NCI-H510A (cell line): Measurements from ENCODE around the gene RTN4.
"Not testable (repeated sequence)": the region's sequence is repeated elsewhere in the genome, so short reads cannot be mapped to it uniquely, and the experiment has no call there.

Source experiments
- DNase-seq: peaks from one replicate; lab custom pipeline; 2025; lab: John Stamatoyannopoulos, UW

The RTN4 gene, protein sequence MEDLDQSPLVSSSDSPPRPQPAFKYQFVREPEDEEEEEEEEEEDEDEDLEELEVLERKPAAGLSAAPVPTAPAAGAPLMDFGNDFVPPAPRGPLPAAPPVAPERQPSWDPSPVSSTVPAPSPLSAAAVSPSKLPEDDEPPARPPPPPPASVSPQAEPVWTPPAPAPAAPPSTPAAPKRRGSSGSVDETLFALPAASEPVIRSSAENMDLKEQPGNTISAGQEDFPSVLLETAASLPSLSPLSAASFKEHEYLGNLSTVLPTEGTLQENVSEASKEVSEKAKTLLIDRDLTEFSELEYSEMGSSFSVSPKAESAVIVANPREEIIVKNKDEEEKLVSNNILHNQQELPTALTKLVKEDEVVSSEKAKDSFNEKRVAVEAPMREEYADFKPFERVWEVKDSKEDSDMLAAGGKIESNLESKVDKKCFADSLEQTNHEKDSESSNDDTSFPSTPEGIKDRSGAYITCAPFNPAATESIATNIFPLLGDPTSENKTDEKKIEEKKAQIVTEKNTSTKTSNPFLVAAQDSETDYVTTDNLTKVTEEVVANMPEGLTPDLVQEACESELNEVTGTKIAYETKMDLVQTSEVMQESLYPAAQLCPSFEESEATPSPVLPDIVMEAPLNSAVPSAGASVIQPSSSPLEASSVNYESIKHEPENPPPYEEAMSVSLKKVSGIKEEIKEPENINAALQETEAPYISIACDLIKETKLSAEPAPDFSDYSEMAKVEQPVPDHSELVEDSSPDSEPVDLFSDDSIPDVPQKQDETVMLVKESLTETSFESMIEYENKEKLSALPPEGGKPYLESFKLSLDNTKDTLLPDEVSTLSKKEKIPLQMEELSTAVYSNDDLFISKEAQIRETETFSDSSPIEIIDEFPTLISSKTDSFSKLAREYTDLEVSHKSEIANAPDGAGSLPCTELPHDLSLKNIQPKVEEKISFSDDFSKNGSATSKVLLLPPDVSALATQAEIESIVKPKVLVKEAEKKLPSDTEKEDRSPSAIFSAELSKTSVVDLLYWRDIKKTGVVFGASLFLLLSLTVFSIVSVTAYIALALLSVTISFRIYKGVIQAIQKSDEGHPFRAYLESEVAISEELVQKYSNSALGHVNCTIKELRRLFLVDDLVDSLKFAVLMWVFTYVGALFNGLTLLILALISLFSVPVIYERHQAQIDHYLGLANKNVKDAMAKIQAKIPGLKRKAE

DNA sequence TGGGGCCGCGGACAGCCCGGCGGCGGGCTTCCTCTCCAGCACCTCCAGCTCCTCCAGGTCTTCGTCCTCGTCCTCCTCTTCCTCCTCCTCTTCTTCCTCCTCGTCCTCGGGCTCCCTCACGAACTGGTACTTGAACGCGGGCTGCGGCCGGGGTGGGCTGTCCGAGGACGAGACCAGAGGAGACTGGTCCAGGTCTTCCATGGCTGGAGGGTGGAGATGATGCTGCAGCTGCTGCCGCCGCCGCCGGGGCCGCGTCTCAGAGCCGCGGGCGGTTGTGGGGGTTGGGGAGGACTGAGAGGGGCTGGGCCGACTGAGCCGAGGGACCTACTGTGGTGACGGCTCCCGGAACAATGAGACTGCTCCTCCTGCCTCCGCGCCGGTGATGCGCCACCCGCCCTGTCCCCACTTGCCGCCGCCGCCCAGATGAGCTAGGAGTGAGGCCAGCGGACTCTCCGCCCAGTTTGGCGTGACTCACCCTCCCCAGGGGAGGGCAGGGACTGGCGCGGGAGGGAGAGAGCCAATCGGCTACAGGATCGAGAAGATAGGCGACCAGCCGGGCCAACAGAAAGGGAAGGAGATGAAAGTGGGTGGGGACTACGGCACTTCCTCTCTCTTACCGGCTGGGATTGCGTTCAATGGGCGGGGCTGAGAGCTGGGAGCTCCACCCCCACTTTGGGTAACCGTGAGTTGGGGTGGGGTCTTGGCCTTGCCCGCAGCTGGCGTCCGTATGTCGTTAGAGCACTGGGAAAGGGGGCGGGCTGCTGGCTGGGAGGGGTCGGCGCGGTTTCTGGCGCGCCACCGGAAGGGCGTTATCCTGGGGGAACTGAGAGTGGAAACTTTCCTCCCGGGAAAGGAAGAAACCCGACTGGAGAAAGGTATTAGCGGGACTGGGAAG, at the start of gene RTN4:
Gene RTN4 (minus strand): TSS at position 352 of the 895 bp plus-strand sequence. CDS start 151 bp downstream, at position 201.
- peak; percentile 96 for DNase-seq

DNA sequence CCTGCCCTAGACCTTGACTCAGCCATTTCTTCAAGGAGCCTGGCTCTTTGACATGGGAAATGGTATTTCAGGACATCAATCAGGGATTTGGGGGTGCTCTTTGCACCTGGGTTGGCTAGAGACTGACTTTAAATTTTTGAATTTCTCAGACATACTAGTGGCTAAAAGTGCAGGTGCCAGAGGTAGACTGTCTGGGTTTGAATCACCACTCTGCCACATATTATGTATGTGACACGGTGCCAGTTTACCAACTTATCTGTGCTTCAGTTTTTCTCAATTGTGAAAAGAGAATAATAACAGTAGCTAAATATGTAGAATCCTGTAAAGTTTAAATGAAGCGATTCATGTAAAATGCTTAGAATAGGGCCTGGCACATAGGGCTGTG, 49.2 kb upstream of the RTN4 start:
- no peak for DNase-seq

DNA sequence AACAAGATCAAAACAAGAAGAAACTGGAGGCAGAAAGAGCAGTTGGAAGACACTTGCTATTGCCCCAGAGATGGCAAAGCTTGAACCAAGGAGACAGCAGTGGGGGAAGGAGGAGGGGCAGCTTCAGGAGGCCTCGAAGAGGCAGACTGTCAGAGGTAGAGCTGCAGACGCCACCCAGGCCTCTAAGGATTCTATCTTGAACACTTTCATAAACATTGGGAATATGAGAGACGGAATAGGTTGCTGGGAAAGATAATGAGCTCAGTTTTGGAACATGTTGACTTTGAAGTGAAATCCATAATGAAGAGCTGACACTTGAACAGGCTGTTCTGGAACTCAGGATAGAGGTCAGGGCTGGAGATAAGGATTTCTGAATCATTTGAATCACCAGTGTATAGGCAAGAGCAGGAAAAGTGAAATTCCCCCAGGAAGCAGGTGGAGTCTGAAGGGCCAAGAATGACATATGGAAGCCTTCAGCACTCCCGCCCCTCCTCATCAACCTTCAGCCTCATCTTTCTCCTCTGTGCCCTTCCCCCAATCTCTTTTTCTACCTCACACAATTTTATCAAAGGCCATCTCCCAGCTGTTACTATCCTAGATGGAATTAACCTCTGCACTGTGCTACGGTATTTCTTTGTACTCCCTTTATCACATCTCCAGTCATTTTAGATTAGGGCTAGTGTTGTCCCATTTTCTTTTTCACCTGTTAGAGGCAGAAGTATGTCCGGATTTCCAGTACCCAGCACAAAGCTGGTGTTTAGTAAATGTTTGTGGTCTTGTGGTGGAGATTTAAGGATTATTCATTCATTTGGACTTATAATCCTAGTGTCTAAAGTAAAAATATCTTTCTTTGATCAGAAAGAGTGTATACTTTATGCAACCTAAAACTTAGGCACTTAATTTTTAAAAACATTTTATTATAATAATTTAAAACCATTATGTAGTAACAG, 47.5 kb upstream of the RTN4 start:
- no peak for DNase-seq

DNA sequence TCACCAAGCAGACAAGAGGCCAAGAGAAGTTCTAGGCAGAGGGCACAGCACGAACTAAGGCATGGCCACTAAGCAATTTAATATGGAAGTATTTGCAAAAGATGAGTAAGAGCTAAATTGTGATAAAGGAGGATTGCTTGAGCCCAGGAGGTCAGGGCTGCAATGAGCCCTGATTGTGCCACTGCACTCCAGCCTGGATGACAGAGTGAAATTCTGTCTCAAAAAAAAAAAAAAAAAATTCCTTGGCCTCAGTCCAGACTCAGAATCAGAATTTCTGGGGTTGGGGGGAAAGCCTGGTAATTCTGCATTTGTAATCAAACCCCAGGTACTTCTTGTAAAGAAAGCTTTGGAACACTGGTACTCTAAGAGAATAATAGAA, 46.8 kb upstream of the RTN4 start:
- no peak for DNase-seq

DNA sequence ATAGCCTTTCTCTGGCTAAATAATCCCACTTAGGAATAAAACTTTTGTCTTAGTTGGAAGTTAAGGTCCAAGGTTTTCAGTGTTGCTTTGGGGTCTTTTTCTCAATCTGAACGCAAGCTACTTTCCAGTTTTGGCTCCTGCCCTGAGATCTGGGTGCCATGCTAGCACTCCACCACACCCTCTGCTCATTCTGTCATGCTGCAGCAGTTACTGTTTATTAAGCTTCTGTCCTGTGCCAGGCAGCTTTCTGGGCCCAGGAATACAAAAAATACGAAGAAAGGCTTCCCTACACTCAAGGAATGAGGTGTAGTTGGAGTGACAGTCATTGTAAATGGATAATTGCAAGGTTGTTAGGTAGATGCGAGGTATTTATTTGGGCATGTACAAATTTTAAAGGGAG, 46.3 kb upstream of the RTN4 start:
- DNase-seq, result no peak

DNA sequence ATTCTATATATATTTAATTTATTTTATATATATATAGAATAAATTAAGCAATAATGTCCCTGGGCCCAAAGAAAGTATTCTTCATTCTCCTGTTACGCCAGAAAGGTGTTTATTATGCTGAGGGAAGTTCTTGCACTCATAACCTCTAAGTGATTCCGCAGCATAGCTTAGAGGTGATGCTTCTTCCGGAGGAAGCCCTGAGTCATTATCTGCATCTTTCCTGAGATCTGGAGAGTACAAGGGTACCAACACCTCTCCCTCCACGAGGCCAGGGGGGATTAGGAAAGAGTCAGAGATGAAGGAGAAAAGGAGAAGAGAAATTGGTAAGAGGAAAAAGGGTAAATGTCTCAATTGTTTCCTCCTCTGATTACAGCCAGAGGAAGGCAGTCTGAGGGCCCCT, 43.1 kb upstream of the RTN4 start:
- no peak for DNase-seq

DNA sequence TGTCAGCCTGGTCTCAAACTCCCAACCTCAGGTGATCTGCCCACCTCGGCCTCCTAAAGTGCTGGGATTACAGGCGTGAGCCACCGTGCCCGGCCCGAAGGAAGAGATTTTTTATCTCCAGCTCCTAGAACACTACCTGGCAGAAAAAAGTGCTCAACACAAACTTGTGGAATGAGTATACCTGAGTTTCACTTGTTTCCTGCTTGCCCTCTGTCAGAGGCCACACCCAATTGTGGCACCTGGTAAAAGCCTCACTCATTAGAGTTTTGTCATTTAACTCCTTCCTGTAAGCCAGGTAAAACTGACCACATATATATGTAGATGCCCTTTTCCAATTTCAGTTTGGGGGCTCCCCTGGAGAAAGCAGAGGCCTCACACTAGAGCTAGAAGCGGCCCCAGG, 42.2 kb upstream of the RTN4 start:
- no peak for DNase-seq

DNA sequence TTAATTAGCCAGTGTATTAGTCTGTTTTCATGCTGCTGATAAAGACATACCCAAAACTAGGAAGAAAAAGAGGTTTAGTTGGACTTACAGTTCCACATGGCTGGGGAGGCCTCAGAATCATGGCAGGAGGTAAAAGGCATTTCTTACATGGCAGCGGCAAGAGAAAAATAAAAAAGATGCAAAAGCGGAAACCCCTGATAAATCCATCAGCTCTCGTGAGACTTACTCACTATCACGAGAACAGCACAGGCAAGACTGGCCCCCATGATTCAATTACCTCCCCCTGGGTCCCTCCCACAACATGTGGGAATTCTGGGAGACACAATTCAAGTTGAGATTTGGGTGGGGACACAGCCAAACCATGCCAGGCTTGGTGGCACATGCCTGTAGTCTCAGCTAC, 41.4 kb upstream of the RTN4 start:
- DNase-seq, result not testable (repeated sequence)

DNA sequence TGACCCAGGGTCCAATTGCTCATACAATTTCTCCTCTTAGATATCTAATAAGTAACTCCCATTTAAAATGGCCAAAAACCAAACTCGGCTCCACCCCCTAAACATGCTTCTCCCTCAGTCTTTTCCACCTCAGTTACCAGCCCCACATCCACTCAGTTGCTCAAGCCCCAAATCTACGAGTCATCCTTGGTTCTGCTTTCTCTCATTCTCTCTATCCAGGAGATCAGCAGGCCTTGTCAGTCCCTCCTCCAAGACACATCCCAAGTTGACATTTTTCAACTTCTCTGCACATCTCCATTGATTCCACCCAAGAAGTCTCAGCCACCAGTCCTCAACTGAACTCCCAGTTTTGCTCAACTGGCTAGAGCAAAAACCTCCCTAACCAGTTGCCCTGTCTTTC, 40.5 kb upstream of the RTN4 start:
- DNase-seq, result no peak

DNA sequence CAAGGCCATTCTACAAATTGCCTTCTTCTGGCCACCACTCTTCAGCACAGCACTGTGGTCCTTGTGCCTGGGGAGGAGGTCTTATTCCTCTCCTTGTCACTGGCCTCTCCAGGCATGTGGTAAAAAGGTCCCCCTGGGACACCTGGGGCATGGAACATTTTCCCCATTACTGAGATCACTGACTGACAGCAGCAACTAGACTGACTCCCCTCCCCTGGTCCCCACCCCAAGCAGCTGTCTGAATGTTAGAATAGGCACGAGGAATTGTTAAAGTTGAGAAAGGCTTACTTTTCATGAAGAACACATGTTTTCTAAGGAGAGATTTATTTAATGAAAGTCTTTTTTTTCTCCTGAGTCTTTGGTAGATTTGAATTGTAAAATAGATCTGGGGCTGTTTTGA, 39.5 kb upstream of the RTN4 start:
- DNase-seq, result no peak

DNA sequence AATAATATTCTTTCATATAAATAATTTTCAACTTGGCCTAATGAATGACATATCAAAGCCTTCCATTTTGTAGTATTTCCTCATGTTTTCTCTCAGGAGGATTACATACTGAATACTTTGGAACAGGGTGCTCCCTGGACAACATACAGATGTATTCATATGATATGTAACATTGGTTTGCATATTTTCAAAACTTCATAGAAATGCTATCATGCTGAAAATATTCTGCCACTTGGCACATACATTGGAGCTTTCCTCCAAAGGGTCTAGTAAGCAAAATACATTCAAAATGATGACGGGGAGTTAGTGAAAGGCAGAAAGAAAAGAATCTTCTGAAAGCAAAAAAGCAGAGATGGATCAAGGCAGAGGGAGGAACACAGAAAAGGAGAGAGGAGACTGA, 38.1 kb upstream of the RTN4 start:
- DNase-seq, result no peak

DNA sequence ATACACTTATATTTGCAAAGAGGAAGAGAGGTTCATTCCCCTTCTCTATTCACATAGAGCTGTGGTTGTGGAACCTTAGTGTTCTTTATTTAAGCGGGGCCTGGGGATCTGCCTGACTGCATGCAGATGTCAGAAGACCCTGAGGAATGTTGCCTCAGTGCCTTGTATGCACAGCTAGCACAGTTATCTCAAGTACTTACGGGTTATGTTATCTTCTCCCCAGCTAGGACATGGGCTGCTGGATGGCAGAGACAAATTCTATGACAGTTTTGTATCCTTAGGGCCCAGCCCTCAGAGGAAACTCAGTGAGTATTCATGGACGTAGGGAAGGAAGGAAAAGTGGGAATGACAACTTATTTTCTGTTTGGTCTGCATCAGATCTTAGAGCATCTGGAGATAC, 37.7 kb upstream of the RTN4 start:
- DNase-seq, result no peak

DNA sequence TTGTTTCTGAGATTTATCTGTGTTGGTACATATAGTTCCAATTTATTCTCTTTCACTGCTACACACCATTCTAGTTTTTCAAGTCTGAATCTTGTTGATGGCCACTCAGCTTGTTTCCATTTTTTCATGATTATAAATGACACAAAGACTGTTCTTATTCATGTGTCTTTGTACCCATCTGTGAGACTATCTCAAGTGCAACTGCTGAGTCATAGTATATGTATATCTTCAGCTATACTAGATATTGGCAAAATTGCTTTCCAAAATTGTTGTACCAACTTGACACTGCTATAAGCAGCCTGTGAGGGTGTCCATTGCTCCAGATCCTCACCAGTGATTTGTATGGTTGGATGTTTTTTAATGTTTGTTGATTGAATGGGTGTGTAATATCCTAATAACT, 37.2 kb upstream of the RTN4 start:
- no peak for DNase-seq

DNA sequence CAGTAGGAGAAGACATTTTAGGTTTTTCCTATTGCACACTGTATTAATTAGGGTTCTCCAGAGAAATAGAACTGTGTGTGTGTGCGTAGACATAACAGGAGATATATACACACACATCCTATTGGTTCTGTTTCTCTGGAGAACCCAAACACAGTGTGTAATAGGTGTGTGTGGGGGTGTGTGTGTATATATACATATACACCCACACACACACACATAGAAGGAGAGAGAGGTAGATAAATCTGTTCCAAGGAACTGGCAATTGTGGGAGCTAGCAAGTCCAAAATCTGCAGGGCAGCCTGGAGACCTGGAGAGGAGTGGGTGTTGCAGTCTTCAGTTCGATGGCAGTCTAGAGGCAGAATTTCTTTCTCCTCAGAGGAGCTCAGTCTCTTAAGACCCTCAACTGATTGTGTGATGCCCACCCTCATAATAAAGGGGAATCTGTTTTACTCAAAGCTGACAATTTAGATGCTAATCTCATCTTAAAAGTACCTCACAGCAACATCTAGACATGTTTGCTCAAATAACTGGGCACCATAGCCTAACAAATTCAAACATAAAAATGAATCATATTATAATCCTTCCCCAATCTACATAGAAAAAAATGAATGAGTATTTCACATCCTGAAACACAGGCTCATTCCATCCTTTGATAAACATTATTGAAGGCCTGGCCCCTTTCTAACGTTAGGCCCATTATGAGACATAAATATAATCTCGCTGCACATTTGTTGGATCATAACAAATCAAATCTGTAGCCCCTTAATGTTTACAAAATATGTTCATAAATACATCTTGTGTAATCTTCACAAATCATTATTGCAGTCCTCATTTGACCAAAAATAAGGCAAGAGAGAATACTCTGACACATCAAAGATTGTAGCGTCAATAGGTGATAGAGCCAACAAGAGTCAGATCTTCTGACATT, 35.1 kb upstream of the RTN4 start:
- DNase-seq, result no peak

DNA sequence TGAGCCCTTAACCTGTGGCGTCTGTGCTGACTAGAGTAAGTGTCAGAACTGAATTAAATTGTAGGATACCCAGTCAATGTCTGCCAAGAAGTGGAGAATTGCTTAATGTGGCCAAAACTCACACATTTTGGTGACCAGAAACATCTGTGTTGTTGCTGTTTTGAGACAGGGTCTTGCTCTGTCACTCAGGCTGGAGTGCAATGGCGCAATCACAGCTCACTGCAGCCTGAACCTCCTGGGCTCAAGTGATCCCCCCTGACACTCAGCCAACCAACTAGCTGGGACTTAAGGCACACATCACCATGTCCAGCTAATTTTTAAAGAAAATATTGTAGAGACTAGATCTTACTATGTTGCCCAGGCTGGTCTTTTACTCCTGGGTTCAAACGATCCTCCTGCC, 34.4 kb upstream of the RTN4 start:
- DNase-seq, result no peak

DNA sequence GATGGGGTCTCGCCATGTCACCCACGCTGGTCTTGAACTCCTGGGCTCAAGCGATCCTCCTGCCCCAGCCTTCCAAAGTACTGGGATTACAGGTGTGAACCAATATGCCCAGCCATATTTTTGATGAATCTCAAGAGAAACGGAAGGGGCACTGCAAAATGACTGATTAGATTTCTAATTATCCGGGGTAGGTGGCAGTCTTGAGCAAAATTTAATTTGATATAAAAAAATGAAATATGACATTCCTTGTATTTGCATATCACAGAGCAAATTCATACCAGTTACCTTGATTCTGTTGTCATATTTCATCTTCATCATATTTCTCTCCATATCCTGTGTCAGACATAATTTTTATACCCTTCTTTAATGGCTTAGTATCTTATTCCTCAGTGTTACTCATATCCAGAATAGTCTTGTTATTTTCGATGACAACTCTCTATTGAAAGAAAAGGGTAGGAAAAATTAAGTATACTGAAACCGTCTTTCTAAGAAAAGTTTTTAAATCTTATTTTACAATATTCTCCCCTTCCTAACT, 30.0 kb upstream of the RTN4 start:
- DNase-seq, result no peak

DNA sequence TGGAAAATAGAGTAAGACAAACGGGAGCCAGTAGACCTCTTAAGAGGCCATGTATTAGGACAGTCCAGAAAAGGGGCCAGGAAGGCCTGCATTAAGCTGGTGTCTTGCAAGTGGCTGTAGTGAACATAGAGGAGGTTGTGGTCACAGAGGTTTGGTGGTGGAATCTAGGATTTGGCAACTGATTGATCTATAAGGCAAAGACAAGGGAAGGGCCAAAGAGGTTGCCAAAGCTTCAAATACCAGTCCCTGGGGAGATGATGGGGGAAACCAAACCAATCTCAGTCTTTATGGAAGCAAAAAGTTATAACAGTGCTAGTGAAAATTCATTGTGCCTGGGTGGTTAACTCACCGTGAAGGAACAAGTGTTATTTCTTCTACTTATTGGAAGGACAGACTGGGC, 28.7 kb upstream of the RTN4 start:
- no peak for DNase-seq

DNA sequence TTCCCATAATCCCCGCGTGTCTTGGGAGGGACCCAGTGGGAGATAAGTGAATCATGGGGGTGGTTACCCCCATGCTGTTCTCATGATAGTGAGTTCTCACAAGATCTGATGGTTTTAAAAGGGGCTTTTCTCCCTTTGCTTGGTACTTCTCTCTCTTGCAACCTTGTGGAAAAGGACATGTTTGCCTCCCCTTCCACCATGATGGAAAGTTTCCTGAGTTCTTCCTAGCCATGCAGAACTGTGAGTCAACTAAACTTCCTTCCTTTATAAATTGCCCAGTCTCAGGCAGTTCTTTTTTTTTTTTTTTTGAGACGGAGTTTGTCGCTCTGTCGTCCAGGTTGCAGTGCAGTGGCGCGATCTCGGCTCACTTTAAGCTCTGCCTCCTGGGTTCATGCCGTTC, 26.5 kb upstream of the RTN4 start:
- DNase-seq, result no peak

DNA sequence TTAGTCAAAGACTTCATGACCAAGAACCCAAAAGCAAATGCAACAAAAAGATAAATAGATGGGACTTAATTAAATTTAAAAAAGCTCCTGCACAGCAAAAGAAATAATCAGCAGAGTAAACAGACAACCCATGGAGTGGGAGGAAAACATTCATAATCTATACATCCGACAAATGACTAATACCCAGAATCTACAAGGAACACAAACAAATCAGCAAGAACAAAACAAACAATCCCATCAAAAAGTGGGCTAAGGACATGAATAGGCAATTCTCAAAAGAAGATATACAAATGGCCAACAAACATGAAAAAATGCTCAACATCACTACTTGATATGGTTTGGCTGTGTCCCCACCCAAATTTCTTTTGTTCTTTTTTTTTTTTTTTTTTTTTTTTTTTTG, 25.8 kb upstream of the RTN4 start:
- DNase-seq, result not testable (repeated sequence)
